Activated naive CD4-positive, alpha-beta T cell treated with anti-CD3 and anti-CD28 coated beads, Interleukin-2, amount 50 U/mL, for 16 hours (primary cell): ENCODE measurements around the gene COX6B2.
A peak's percentile ranks its signal among the peaks of the same experiment; 100 is the strongest.

ENCODE experiments used
- DNase-seq: peaks from one replicate; pipeline ENCODE4 v3.0.0-alpha.2; 2020

COX6B2 gene

GRCh38 chr19:55311797-55312196 is 42.7 kb downstream of the COX6B2 start:
- DNase-seq, result no peak

- DNase-seq, result no peak
Observed at GRCh38 chr19:55311397-55311796, 43.1 kb downstream of the COX6B2 start.

GRCh38 chr19:55310498-55310897 is 44.0 kb downstream of the COX6B2 start:
- no peak for DNase-seq

GRCh38 chr19:55309448-55309847 is 45.1 kb downstream of the COX6B2 start:
- no peak for DNase-seq

GRCh38 chr19:55308281-55308680 is 46.2 kb downstream of the COX6B2 start:
- DNase-seq, result no peak

GRCh38 chr19:55306712-55307111 is 47.8 kb downstream of the COX6B2 start:
- no peak for DNase-seq

- no peak for DNase-seq
Observed at GRCh38 chr19:55305983-55306562, 48.4 kb downstream of the COX6B2 start.

- DNase-seq, result peak; percentile 56
Observed at GRCh38 chr19:55305491-55305890, 49.0 kb downstream of the COX6B2 start.

- DNase-seq, result no peak
Observed at GRCh38 chr19:55304980-55305379, 49.5 kb downstream of the COX6B2 start.

- DNase-seq, result no peak
Observed at GRCh38 chr19:55304279-55304978, 50.1 kb downstream of the COX6B2 start.

- no peak for DNase-seq
Observed at GRCh38 chr19:55303477-55303876, 51.0 kb downstream of the COX6B2 start.

- no peak for DNase-seq
Observed at GRCh38 chr19:55302318-55302703, 52.2 kb downstream of the COX6B2 start.

GRCh38 chr19:55301459-55302317 is 52.8 kb downstream of the COX6B2 start:
- DNase-seq, result peak; percentile 95

- DNase-seq, result no peak
Observed at GRCh38 chr19:55300886-55301458, 53.5 kb downstream of the COX6B2 start.

GRCh38 chr19:55299991-55300390 is 54.5 kb downstream of the COX6B2 start:
- no peak for DNase-seq
